Pulmonary artery endothelial cell (primary cell): ENCODE measurements around the gene FXYD7. TPM values are rescaled to one million over a fixed set of nuclear protein-coding genes. Genes with fewer than 3 reads are reported as not detected.
"Not testable (repeated sequence)": the region's sequence is repeated elsewhere in the genome, so short reads cannot be mapped to it uniquely, and the experiment has no call there.

Source experiments
- DNase-seq: peaks from one replicate; pipeline ENCODE4 v3.0.0-alpha.2; 2011; ENCODE audit warnings: low read depth, low spot score
- total RNA-seq: library from RNA; depleted of rRNA; stranded (reverse); fragments of >200 nt; gene quantifications from 2 replicates; pipeline ENCODE4 v1.2.3, GENCODE V29; 2014

FXYD7 gene
- total RNA-seq, 1 donor from 2014 or later = not detected

GRCh38 chr19:35165200-35166058, 22.4 kb downstream of the FXYD7 start:
- DNase-seq = no peak

DNA sequence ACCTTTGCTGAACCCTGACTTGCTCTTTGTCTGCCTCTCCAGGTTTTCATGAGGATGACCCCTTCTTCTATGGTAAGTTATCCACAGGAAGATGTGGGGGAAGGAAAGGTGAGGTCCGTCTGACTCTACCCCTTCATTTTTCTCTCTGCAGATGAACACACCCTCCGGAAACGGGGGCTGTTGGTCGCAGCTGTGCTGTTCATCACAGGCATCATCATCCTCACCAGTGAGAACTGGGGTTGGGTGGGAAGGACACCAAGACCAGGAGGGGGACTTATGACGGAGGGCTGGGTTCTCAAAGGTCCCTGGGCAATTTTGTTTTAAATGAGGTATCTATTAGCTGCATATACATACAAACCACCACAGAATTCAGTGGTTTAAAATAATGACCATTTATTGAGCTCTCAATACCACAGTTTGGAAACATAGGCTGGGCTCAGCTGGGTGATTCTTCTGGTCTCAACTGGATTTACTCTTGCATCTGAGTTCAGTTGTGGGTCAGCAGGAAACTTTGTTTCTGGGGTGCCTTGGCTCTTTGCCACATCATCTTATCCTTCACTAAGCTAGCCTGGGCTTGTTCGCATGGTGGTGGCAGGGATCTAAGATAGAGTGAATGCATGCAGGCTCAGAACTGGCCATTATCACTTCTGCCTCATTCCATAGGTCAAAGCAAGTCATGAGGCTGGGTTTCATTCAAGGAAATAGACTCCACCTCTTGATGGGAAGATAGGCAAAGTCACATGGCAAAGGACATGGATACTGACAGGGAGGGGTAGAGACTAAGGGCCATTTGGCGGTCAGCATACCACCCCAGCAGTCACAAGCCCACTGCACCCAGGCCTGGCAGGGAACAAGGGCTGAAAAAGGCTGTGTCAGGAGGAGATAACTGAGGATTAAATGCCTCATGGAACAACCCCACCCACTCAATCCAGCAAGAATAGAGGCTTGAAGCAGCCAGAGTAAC, 23.3 kb downstream of the FXYD7 start:
- DNase-seq = no peak

GRCh38 chr19:35167251-35168119, 24.4 kb downstream of the FXYD7 start:
- no peak for DNase-seq

- no peak for DNase-seq
Observed at GRCh38 chr19:35168196-35168595, 25.1 kb downstream of the FXYD7 start.

DNA sequence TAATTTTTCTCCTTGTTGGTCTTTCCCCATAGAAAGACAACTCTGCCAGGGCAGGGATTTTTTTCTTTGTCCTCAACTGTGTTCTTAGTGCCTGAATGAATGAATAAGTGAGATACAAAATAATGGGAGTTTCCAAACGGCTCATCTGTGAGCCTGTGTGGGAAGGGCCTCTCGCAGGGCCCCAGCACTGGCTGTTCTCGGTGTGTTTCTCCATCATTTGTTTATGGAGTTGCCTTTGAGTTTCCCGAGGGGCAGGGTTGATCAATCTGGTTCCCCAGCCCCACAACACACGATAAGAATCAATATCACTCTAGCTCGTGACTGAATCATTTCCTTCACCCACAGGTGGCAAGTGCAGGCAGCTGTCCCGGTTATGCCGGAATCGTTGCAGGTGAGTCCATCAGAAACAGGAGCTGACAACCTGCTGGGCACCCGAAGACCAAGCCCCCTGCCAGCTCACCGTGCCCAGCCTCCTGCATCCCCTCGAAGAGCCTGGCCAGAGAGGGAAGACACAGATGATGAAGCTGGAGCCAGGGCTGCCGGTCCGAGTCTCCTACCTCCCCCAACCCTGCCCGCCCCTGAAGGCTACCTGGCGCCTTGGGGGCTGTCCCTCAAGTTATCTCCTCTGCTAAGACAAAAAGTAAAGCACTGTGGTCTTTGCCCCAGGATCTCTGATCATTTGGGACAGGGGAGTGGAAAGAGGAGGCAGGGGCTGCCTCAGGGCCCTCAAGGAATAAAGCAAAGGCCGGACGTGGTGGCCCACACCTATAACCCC, 26.4 kb downstream of the FXYD7 start:
- DNase-seq = no peak

DNA sequence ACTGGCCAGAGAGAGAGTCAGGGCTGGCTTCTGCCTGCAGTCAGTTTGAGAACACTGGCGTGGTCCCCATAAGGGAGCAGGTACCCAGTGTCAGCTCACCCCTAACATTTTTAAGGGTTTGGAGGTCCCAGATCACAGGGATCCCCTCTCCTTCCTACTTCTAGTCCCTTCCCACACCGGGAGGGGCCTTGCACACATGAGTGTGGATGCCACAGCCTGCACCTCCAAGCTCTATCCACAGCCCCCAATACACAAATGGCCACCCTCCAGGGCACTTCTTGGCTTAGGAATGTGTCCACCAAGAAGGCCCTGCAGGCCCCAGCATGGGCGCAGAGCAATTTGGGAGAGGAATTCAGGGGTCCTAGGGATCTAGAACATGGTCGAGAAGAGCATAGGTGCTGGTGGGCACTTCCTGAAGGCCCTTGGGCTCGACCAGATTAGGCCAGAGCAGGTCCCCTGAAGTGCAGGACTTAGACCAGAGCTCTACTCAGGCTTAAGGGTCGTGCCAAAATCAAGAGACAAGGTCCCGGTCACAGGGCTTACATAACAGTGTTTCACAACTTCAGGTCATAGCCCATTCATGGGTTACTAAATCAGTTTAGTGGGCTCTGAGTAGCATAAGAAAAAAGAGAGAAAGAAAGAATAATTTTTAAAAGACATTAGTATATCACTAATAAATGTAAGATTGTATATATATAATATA, 27.5 kb downstream of the FXYD7 start:
- no peak for DNase-seq

DNA sequence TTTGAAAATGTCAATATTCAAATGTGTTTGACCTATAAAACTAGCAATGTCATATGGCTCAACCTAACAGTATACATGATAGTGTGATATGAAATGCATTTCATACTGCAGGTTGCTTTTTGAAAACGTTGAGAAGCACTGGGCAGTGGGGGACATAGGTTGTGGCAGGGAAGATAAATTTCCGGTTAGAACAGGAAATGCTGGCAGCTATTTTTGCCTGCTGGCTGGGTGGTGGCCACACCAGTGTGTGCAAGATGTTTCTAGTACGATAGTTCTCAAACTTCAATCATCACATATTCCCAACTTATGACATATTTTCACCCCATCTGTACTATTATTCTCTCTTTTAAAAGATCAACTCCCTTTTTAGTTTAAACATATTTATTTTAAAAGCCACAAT, 28.7 kb downstream of the FXYD7 start:
- no peak for DNase-seq

DNA sequence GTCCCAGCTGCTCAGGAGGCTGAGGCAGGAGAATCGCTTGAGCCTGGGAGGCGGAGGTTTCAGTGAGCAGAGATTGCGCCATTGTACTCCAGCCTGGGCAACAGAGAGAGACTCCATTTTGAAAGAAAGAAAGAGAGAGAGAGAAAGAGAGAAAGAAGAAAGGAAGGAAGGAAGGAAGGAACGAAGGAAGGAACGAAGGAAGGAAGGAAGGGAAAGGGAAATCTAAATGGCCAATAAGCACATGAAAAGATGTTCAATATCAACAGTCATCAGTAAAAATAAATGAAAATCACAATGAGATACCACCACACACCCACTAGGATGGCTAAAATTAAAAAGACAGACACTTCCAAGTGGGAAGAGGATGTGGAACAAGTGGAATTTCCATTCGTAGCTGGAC, 31.2 kb downstream of the FXYD7 start:
- no peak for DNase-seq

DNA sequence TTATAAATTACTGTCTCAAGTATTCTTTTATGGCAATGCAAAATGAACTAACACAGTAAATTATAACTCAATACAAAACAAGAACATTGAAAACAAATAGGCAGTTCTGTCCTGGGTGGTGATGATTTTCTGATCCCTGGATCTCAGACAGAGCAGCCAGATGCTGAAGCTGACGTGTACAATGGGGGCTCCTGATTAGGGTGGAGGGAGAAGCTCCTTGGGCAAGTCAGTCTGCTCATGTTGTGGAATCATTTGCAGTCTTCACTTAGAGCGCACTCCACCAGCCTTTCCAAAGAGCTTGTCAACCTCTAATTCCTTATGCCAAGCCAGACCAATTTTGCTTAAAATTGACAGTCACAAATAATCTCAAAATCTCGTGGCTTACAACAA, 33.1 kb downstream of the FXYD7 start:
- DNase-seq = no peak

- no peak for DNase-seq
Observed at GRCh38 chr19:35177377-35178274, 34.6 kb downstream of the FXYD7 start.

DNA sequence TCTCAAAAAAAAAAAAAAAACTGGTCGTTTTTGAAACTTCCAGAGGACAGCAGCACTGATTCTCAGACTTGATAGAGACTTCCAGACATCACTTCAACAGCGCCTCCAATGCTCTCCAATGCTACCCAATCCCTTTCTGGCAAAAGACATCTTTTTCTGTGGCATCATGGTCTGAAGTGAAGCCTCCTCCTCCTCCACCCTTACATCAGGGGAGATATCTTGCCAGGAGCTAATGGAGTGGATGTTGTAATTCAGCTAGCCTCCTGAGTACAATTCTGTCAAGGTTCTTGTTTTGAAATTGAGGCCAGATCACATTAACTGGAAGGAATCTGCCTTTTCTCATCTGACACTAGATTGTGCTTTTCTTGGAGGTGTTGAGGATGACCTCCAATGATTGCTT, 35.6 kb downstream of the FXYD7 start:
- DNase-seq = no peak

DNA sequence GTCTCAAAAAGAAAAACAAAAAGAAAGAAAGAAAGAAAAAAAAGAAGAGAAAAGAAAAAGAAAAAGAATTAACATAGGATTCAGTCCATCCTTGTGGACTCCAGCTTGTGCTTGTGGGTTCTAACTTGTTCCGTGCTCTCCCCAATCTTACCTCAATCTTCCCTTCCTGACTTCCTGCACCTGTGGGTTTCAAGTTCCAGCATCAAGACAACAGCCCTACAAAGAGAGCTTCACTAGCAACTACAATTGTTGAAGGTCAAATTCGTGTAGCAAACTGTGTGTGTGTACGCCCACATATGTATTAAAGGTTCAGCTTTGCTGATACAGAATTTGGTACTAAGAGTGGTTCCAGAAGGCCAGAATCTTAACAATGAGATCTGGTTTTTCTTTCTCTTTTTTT, 36.8 kb downstream of the FXYD7 start:
- no peak for DNase-seq

- DNase-seq = no peak
Observed at GRCh38 chr19:35181387-35181786, 38.3 kb downstream of the FXYD7 start.

DNA sequence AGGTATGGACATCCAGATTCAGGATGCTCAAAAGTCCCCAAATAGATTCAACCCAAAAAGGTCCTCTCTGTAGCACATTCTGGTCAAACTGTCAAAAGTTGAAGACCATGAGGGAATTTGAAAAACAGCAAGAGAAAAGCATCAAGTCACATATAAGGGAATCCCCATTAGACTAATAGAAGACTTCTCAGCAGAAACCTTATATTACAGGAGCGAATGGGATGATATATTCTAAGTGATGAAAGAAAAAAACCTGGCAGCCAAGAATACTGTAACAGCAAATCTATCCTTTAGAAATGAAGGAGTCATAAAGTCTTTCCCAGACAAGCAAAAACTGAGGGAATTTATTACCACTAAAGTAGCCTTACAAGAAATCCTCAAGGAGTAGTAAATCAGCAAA, 41.2 kb downstream of the FXYD7 start:
- no peak for DNase-seq

GRCh38 chr19:35184884-35185283, 41.8 kb downstream of the FXYD7 start:
- DNase-seq = no peak

DNA sequence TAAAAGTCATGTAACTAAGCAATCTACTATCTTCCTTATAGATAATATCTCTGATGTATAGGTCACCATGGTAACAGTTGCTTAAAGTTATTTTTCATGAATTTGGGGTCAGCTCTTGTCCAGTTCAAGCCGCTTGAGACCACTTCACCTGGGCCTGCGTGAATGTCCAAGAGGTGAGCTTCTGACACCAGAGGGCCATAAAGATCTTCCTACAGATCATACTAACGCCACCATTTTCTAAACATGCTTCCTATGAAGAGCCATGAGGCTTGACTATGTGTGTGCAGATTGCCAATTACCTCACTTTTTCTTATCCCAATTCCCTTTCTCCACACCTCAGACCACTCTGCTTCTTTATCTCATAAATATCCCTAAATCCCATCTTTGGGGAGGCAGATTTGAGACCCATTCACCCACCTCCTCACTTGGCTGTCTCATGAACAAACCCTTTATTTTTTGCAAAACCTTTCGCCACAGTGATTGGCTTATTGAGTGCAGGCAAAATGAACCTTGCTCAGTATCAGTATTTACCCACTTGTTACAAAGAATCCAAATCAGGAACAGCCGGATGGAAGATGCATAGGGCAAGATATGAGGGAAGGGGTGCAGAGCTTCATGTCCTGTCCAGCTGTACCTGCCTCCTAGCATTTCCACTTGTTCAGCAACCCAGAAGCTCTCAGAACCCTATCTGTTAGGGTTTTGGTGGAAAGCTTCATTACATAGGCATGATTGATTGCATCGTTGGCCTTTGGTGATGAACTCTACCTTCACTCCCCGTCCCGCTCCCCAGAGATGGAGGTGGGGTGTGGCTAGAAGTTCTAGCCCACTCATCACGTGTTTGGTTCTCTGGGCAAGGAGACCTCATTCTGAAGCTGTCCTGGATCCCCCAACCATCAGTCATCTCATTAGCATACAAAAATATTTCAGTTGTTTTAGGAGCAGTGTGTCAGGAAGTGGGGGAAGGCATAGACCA, 51.2 kb downstream of the FXYD7 start:
- no peak for DNase-seq

GRCh38 chr19:35195830-35196229, 52.8 kb downstream of the FXYD7 start:
- DNase-seq = no peak

DNA sequence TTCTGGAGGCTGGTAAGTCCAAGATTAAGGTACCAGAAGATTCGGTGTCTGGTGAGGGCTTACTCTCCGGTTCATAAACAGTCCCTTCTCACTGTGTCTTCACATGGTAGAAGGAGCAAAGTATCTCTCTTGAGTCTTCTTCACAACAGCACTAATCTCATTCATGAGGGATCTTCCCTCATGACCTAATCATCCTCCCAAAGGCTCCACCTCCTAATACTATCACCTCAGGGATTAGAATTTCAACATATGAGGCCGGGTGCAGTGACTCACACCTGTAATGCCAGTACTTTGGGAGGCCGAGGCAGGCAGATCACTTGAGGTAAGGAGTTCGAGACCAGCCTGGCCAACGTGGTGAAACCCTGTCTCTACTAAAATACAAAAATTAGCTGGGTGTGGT, 53.8 kb downstream of the FXYD7 start:
- DNase-seq = not testable (repeated sequence)
